Limb (tissue), 2 donors: ENCODE measurements around the gene PIK3R6.

Experiments
- DNase-seq, 2 donors: peaks; one replicate each; pipeline ENCODE4 v3.0.0-alpha.2; 2016; ENCODE audit errors: extremely low spot score in 2 of 2

The PIK3R6 gene, protein sequence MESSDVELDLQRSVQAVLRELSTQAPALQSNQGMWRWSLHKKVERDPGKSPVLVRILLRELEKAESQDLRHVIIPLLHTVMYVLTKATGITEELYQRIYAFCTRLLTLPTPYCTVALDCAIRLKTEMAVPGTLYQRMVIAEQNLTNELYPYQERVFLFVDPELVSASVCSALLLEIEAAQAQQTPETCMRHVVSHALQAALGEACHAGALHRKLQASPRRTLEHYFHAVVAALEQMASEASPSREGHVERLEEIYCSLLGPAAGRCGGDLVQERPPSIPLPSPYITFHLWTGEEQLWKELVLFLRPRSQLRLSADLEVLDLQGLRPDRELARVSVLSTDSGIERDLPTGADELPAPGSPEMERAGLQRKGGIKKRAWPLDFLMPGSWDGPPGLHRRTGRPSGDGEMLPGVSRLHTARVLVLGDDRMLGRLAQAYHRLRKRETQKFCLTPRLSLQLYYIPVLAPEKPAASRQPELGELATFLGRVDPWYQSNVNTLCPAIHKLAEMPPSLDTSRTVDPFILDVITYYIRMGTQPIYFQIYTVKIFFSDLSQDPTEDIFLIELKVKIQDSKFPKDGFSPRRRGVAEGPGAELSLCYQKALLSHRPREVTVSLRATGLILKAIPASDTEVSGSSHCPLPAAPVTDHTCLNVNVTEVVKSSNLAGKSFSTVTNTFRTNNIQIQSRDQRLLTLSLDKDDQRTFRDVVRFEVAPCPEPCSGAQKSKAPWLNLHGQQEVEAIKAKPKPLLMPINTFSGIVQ

DNA sequence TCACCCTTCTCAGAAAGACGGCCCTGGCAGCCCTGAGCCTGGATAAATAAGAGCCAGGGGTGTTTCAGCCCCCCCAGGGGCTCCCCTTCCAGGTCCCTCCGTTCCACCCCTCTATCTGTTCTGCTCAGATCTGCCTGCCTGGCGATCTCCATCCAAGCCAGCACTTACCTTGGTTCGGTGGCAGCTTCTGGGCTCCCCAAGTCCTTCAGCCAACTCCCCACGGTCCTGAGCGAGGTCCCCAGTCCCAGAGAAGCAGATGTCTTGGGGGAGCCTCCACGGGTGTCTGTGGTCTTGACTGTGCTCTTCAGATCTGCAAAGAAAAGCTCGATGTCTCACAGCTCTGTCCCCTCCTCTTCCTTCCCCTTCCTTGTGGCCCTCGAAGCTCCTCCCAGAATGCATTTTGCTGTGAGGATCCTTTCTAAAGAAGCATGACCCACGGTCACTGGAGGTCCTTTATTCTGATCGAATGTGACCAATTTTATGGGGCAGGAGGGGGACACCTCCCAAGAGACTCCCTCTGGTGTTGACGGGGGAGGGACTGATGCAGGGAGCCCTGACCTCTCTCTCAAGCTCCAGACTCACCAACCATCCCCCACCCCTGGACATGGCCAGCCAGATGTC lies at the start of gene PIK3R6:
Gene PIK3R6, minus strand, starts transcription at position 314 of the 621 bp plus-strand sequence. CDS start 17,880 bp downstream, outside the sequence.
- DNase-seq, result no peak

DNA sequence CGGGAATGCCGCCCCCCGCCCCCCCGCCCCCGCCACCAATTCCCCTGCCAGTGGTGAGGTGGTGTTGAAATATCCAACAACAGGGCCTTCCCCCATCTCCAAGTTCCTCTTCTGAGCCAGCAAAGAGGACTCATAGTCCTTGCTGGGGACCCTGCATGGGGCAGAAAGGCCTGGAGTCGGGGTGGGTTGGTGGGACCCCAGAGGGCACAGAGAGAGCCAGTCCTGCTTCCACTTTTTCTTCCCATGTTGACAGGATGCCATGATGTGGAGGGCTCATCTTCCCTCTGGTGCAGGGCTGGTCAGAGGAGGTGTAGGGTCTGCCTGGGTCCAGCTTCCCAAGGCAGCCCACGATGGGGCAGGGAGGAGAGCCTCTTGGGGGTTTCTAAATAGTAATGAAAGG lies 49.0 kb upstream of the PIK3R6 start:
- no peak for DNase-seq

DNA sequence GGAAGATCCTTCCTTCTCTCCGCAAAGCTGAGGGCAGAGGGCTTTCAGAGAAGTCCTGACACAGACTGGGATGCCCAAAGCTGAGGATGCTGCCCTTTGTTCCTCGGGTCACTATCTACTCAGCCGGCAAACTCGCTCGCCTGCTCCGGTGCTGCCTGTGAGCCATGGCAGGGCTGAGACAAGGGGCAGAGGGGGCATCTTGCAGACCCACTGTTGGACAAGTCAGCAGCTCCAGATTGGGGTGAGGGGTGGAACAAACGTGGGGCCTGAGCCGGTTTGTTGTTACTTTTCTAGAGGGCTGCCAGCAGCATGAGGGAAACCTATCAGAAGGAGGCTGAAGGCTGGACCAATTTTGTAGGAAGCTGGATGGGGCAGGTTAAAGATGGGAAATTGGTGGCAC lies 47.1 kb upstream of the PIK3R6 start:
- no peak for DNase-seq

DNA sequence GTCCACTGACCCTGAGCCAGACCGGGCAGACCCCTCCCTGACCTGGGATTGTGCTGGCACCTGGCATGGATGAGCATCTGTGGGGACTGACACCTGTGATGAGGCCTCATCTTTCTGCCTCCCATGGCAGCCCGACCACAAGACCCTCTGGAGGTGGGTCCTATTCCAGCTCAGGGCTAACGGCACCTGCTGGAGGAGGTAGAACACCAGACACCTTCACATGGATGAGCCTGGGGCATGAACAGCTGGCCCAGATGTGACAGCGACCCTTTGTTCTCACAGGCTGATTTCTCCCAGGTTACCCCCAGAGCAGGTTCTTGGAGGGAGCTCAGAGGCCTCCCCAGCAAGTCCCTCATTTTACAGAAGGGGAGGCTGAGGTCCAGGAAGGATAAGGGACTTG lies 46.4 kb upstream of the PIK3R6 start:
- DNase-seq, result no peak

DNA sequence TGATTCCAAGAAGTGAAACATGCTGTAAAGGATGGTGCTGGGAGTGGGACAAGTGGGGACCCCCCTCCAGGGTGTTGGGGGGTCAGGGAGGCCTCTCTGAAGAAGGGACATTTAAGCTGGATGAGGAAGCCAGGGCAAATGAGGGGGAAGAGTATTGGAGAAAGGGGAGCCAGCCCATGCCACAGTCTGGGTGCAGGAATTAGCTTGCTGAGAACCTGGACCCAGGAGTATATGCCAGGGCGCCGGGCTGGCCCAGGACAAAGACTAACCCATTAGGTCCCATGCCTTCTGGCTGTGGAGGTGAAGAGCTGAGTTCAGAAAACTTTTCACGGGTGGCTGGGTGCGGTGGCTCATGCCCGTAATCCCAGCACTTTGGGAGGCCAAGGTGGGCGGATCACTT lies 45.6 kb upstream of the PIK3R6 start:
- no peak for DNase-seq

DNA sequence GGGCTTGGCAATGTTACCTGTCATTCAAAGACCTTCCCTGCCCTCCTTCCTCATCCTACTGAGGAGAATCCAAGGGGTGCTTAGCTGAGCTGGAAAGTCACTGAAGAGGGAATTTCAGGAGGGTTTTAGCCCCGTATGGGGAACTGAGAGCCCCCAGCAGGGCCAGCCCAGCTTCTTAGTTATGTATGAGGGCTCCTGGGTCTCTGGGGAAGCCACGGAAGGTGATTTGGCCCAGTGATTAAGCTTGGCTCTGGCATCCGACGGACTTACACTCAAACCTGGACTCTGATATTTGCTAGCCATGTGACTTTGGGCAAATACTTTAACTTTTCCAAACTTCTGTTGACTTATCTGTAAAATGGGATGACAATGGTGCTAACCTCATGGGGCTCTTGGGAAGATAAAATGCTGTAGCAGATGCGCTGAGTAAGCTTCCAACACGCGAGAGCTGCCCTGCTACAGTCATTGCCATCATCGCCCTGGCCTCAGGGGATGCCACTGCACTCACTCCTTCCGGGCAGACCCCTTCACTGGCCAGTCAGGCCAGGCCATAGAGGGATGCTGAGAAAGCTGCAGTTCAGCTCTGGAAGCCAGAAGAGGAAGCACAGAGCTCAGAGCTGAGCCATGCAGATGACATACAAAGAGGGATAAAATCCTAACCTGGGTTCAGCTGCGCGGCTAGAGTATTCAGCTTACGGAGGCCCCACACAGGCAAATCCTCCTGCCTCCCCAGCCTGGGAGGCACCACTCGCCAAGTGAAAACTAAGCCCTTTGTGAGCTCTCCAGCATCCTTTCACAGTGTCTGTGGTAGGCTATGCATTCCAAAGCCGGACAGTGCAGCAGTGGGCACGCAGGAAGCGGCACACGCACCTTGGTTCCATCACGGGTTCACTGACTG lies 44.9 kb upstream of the PIK3R6 start:
- no peak for DNase-seq

DNA sequence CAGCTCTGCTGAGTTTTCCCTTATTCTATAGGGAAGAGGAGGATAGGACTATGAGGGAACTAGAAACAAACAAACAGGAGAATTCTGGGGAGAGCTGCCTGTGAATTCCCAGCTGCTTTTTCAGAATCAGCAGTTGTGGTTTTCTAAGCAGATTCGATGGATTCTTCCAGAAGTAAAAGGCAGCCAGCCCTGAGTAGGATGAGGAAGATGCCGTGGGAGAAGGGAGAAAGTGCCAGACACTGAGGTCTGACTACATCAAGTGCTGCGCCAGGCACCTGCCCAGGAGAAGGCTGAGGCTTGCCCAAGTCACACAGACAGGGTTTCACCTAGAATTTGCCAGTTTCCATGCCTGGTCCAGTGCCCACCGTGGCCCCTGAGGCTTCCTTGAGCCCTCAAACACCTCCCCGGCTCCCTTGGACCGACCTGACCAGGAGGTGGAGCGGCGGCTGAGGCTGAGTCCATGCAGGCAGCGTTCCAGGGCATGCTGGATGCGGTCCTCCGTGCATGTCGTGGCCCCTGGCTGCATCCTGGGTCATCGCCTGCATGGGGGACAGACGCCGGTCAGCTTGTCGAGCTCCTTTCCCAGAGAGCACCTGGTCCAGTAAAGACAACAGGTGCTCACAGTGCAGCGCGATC lies 43.6 kb upstream of the PIK3R6 start:
- DNase-seq, result no peak

DNA sequence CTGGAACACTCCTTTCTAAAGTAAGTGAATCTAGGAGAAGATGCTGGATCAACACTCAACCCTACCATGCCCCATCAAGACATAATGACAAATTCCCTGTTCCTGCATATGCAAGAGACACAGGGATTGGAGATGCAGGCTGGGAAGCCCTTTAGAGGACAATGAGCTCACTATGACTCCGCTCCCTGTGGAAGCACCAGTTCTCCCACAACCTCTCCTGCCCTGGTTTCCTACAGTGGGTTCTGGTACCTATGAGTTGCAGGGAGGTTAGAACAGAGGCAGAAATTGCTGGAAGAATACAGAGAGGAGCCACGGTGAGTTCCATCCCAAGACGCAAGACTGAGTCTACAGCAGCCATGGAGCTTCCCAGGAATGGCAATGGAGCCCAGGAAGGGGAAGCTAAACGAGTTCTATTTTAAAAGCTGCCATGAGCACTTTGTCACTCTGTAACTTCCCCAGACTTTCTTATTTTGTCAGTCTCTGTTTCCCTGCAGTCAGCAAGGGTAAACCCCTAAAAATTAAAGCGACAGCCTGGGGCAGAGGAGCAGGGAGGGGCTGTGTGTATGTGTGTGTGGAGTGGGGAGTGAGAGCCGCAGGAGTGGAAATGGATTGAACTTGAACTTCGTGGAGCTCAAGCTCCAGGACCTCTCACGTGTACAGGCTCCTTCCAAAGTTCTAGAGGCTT lies 42.3 kb upstream of the PIK3R6 start:
- DNase-seq, result no peak

DNA sequence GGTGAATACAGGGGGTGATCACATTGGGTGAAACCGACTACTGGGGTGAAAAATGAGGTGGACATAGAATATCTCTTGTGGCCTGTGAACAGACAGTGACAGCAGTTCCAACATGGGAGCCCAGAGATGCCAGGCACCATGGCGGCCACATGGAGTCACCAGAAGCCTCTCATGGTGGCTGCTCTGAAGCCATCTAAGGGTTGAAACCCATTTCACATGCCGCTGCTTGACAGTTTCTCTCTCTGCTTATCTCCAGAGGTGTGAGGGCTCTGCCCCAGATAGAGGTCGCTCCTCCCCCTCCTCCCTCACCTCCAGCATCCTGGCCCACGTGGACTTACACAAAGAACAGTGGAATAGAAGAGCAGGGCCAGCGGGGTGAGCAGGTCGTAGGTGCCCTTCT lies 37.9 kb upstream of the PIK3R6 start:
- DNase-seq, result peak in 1 of 2 donors; percentile 8

DNA sequence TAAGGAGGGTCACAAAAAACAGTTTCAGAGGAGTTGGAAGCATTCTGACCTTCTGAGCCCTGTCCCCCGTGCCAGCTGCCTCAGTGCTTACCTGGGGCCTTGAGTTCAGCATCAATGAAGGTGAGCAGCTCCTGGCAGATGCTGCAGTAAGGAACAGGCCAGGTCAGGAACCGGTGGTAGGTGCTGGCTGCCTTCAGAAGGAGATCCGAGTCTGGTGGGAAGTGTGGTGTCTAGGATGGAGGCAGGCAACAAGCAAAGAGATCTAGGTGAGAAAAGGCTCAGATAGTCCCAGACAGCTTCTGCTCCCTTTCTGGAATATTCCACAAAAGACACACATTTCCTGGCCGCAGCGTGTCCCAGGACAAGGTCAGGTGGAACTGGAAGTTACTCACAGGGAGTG lies 37.2 kb upstream of the PIK3R6 start:
- no peak for DNase-seq

DNA sequence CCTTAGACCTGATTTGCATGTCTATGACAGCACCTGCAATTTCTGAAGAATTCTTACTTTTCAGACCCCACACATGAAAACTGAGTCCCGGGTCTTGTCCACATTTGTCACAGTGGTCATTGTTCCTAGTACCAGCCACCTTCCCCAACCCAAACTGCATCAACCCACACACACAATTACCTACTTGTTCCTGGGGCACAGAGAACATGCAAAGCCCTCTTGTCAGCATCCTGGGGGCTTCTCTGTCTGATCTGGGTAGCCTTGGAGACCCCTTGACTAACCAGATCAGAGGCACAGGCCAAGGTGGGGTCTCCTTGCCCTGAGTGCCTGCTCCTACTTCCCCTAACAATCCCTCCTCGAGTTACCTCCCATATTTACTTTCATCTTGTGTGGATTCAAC lies 36.7 kb upstream of the PIK3R6 start:
- DNase-seq, result peak in 1 of 2 donors; percentile 2

DNA sequence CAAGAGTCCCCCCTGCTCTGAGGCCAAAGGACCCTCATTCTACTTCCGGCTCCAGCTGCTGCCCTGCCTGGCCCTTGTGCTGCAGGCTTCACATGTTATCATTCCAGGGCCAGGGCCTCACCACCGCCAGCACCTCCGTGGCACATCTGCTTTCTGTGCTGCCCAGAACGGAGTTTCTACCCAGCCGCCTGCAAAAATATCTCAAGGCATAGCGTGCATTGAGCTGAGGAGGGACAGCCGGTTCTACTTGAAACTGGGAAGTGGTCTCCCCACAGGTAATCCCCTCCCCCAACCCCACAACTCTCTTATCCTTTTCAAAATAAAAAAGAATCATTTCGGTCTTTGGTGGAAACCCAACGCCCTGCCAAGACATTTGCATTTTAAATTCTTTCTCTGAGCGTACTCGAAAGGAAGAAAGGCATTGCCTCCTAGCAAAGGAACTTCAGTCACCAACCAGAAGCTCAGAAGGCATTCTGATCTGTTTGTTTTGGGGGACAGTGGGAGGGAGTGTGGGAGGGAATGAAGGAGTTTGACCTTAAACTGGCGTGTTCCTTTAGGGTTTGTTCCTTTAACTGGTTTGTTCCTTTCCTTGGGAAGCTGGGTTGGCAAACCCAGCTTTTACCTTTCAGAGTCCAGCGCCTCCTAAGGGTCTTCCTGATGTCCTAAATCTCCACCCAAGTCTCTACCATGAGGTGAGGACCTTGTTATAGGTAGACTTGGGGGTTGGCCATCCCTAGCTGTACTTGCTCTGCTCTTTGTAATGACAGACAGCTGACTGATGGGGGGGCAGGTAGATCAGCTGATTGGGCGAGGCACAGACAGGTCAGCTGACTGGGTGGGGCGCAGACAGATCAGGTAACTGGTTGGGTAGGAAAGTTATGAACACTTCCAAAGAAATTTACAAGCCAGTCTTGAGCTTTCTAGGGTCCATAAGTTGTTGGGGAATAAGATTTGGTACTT lies 33.4 kb upstream of the PIK3R6 start:
- DNase-seq, result peak in 1 of 2 donors; percentile 11

DNA sequence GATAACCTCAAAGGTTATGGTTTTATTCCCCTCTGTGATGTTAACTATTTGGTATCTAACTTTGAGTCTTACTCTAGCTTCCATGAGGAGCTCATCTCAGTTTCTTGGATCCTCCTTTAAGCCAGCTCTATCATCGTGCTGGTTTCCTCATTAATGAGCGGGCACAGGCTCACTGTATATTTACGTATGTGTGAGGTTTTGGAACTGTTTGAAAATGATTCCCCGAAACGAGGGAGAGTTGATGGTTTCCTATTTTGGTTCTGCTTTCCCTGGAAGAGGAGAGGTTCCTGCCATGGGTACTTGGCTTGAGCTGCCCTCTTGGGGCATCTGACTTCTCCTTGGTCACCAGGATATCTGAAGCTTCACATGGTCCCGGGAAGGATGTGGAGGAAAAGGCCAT lies 32.7 kb upstream of the PIK3R6 start:
- peak in 1 of 2 donors; percentile 4 for DNase-seq

DNA sequence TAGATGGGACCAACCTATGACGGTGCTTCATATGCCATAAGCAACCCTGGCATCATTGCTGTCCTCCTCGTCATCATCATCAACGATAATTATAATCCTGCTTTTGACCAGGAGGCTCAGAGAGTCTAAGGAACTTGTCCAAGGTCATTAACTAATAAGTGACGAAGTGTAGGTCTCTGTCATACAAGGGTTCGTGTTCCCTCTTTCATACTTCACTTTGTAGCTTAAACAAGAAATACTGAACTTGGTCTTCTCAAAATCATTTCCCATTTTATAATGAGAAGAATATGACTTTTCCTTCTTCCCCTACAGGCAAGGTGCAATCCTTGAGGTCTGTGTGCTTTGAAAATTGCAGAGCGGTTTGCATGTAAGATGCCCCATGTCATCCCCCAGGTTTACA lies 31.2 kb upstream of the PIK3R6 start:
- DNase-seq, result no peak

DNA sequence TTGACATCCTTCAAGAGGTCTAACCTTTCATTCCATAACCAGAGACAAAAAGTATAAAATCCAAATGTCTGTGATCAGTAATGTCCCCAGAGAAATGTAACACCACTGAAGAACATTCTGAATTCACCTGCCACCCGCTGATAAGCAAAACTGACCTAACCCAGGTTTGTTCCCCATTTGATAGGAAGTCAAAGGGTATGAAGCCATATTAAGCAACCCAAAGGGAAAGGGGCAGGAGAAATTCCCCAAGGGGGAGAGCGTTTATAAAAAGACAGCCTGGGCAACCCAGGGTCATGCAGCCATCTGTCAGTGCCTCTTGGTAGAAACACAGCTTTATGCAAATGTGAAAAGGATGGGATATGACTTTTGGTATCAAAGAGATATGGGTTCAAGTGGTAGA lies 30.7 kb upstream of the PIK3R6 start:
- DNase-seq, result no peak

DNA sequence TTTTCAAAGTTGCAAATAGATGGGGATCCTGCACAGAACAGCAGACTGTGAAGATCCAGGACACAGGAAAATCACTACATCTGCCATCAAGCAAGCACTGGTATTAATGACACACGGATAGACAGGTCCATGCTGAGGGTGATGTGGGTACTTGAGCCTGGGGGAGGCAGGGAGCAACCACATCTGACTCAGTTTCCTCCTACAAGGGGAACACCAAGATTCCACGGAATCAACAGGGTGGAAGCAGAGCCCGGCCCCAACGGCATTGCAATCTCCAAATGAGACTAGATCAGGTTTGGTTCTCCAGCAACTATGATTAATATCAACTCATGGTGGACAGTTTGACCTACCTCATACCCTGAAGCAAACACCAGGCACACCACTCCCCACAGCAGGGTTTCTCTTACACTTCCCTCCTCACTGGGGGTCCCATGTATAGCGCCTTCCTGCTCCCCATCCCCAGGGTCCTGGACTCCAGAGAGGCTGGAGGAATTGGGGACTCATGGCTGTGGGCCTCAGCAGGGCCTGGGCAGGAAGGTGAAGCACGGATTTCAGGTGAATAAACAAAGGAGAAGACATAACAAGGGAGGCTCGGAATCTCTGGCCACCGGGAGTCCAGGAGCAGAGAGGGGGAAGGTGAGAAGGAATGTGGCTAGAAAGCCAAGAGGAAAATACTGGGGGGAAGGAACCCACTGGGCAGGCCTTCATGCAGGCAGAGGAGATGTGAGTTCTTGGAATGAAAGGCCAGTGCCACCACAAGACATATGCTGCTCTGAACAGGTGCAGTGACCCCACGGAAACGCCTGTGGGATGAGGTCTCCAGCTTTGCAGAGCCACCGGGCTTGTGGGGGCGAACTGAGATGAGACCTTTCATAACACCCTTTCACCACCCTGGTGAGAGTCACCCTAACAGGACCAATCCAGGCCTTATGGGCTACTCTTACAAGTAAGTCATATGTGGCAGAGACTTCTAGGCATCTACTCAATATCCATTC lies 29.5 kb upstream of the PIK3R6 start:
- DNase-seq, result peak in 1 of 2 donors; percentile 11

DNA sequence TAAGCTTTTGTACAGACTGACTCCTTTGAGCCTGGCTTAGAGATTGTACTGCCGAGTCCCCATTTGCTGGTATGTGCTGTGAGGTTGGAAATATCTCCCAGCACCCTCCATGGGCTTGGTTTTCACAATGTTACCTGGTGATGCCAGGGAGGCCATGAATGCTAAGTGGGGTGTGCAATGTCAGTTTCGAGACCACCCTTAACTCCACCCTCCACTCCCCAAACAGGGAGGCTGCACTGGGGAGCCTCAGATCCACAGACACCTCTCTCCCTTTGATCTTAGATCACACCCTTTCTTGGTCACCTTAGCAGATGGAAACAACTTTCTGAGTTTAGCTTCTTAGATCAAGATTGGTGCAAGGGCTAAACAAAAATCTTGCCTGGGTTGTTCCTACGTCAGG lies 28.6 kb upstream of the PIK3R6 start:
- peak in 1 of 2 donors; percentile 4 for DNase-seq
